Fibroblast of pulmonary artery (primary cell): Measurements from ENCODE around the gene ALPL.

Experiments used
- DNase-seq: peaks from one replicate; pipeline ENCODE4 v3.0.0-alpha.2; 2010; ENCODE audit warnings: low read depth
- H3K4me3 ChIP-seq: replicated peaks from 2 replicates; pipeline ENCODE4 v1.5.1; 2011; ENCODE audit warnings: low read depth, mild to moderate bottlenecking, control low read depth, low read length, moderate library complexity
- CTCF ChIP-seq: IDR thresholded peaks from 2 replicates; pipeline ENCODE4 v1.5.1; 2011; ENCODE audit warnings: mild to moderate bottlenecking, control low read depth, low read length, inconsistent platforms; ENCODE audit errors: missing control alignments

The ALPL gene

GRCh38 chr1:21522525-21523038 lies 13.4 kb downstream of the ALPL start:
- no peak for DNase-seq
- no peak overlapping the region for H3K4me3 ChIP-seq
- no peak for TF ChIP-seq CTCF

GRCh38 chr1:21523297-21523813 lies 14.1 kb downstream of the ALPL start:
- TF ChIP-seq CTCF, result no peak
- no peak overlapping the region for H3K4me3 ChIP-seq
- no peak for DNase-seq

- no peak for DNase-seq
- TF ChIP-seq CTCF, result no peak
- no peak overlapping the region for H3K4me3 ChIP-seq
Measured at GRCh38 chr1:21524220-21524619, 15.0 kb downstream of the ALPL start.

GRCh38 chr1:21524686-21525339 lies 15.6 kb downstream of the ALPL start:
- H3K4me3 ChIP-seq, result no peak overlapping the region
- no peak for TF ChIP-seq CTCF
- DNase-seq, result no peak

GRCh38 chr1:21525340-21525717 lies 16.1 kb downstream of the ALPL start:
- no peak for TF ChIP-seq CTCF
- no peak for DNase-seq

GRCh38 chr1:21526441-21526840 lies 17.2 kb downstream of the ALPL start:
- TF ChIP-seq CTCF, result no peak
- DNase-seq, result no peak
- H3K4me3 ChIP-seq, result no peak overlapping the region

More at GRCh38 chr1:21525340-21525717, 16.1 kb downstream of the ALPL start:
- H3K4me3 ChIP-seq, result no peak overlapping the region
